Measurements from ENCODE around the gene ADAMTSL1. TPM values are rescaled to one million over a fixed set of nuclear protein-coding genes. Genes with fewer than 3 reads are reported as not detected.

The ADAMTSL1 gene
- total RNA-seq, 4 donors from 2014 or later, result 21.3 to 138 (median 125) TPM

- no peaks in the 10 kb centered on the region for H3K4me1 ChIP-seq
- no peaks in the 10 kb centered on the region for H3K27me3 ChIP-seq
- no peak for ATAC-seq
- WGBS, 2 donors (ENCODE audit: low coverage in 1 of 2), result no CpG with 5 or more reads among the region's 2 CpGs
- peaks cover 0 to 41% (median 0%) of the 10 kb centered on the region in 3 donors for H3K9me3 ChIP-seq
- no peak overlapping the region for H3K27ac ChIP-seq
- no peak for TF ChIP-seq EP300 (IDR thresholded peaks at IDR 0.05)
- no peak for TF ChIP-seq POLR2A (IDR thresholded peaks at IDR 0.05)
- no peak for TF ChIP-seq CTCF (IDR thresholded peaks at IDR 0.05)
- no peak for TF ChIP-seq POLR2AphosphoS5 (IDR thresholded peaks at IDR 0.05)
- H3K4me3 ChIP-seq, result no peak overlapping the region
- H3K36me3 ChIP-seq, result peaks cover 0 to 54% of the 10 kb centered on the region in 2 donors
Observed at GRCh38 chr9:18896531-18897179, 422.7 kb downstream of the ADAMTSL1 start.

GRCh38 chr9:18903450-18903849 is 429.5 kb downstream of the ADAMTSL1 start:
- no peak for ATAC-seq
- Histone ChIP-seq H3K4me1 (peaks cover 0 to 3% (median 0%) of the 10 kb centered on the region in 3 donors), H3K27ac (no peak overlapping the region), H3K27me3 (no peaks in the 10 kb centered on the region), H3K4me3 (no peak overlapping the region), H3K9me3 (peaks cover 0 to 21% (median 0%) of the 10 kb centered on the region in 3 donors), H3K36me3 (peaks cover 0 to 35% of the 10 kb centered on the region in 2 donors)
- WGBS, 2 donors (ENCODE audit: low coverage in 1 of 2), result 95 to 100% methylated on average over 1 to 2 of the region's 2 CpGs
- no peak for TF ChIP-seq POLR2A (IDR thresholded peaks at IDR 0.05)
- no peak for TF ChIP-seq CTCF (IDR thresholded peaks at IDR 0.05)

GRCh38 chr9:18905028-18905882 is 431.3 kb downstream of the ADAMTSL1 start:
- WGBS, 2 donors (ENCODE audit: low coverage in 1 of 2), result 70 to 83% methylated on average over 4 to 10 of the region's 11 CpGs
- no peak for ATAC-seq
- peaks cover 0 to 3% (median 0%) of the 10 kb centered on the region in 3 donors for H3K4me1 ChIP-seq
- H3K27ac ChIP-seq, result no peak overlapping the region
- peaks cover 0 to 21% (median 0%) of the 10 kb centered on the region in 3 donors for H3K9me3 ChIP-seq
- no peak for TF ChIP-seq EP300 (IDR thresholded peaks at IDR 0.05)
- TF ChIP-seq POLR2A (IDR thresholded peaks at IDR 0.05), result no peak
- TF ChIP-seq CTCF (IDR thresholded peaks at IDR 0.05), result no peak
- no peak for TF ChIP-seq POLR2AphosphoS5 (IDR thresholded peaks at IDR 0.05)
- no peaks in the 10 kb centered on the region for H3K27me3 ChIP-seq
- no peak overlapping the region for H3K4me3 ChIP-seq
- H3K36me3 ChIP-seq, result peaks cover 0 to 47% of the 10 kb centered on the region in 2 donors

- H3K4me1 ChIP-seq, result peaks cover 0 to 3% (median 0%) of the 10 kb centered on the region in 3 donors
- no peak for ATAC-seq
- H3K27ac ChIP-seq, result no peak overlapping the region
- H3K4me3 ChIP-seq, result no peak overlapping the region
- peaks cover 0 to 13% (median 0%) of the 10 kb centered on the region in 3 donors for H3K9me3 ChIP-seq
- peaks cover 0 to 47% of the 10 kb centered on the region in 2 donors for H3K36me3 ChIP-seq
- H3K27me3 ChIP-seq, result no peaks in the 10 kb centered on the region
- 94 to 100% methylated on average over 2 to 3 of the region's 9 CpGs for WGBS, 2 donors (ENCODE audit: low coverage in 1 of 2)
- TF ChIP-seq POLR2AphosphoS5 (IDR thresholded peaks at IDR 0.05) (no peak), POLR2A (IDR thresholded peaks at IDR 0.05) (no peak), EP300 (IDR thresholded peaks at IDR 0.05) (no peak), CTCF (IDR thresholded peaks at IDR 0.05) (no peak)
Observed at GRCh38 chr9:18905883-18906629, 432.1 kb downstream of the ADAMTSL1 start.
